NT2/D1 (cell line): ENCODE measurements around the gene NIM1K.

ENCODE experiments used
- SUZ12 ChIP-seq: IDR thresholded peaks from 2 replicates; pipeline ENCODE4 v1.6.1; 2011; ENCODE audit not compliant: insufficient read length, insufficient read depth; ENCODE audit errors: extremely low read depth
- ZNF274 ChIP-seq: IDR thresholded peaks from 2 replicates; pipeline ENCODE4 v1.6.1; 2011; ENCODE audit warnings: mild to moderate bottlenecking, low read depth, low read length

GRCh38 chr5:43300112-43300511 is 108.1 kb downstream of the NIM1K start:
- no peak for TF ChIP-seq ZNF274
- TF ChIP-seq SUZ12 = no peak
